Measurements from ENCODE around the gene IGLON5. TPM values are rescaled to one million over a fixed set of nuclear protein-coding genes. Genes with fewer than 3 reads are reported as not detected.

The IGLON5 gene
- total and polyA plus RNA-seq, 12 donors = 0.13 to 3.4 (median 1.2) TPM; not detected in 2

DNA sequence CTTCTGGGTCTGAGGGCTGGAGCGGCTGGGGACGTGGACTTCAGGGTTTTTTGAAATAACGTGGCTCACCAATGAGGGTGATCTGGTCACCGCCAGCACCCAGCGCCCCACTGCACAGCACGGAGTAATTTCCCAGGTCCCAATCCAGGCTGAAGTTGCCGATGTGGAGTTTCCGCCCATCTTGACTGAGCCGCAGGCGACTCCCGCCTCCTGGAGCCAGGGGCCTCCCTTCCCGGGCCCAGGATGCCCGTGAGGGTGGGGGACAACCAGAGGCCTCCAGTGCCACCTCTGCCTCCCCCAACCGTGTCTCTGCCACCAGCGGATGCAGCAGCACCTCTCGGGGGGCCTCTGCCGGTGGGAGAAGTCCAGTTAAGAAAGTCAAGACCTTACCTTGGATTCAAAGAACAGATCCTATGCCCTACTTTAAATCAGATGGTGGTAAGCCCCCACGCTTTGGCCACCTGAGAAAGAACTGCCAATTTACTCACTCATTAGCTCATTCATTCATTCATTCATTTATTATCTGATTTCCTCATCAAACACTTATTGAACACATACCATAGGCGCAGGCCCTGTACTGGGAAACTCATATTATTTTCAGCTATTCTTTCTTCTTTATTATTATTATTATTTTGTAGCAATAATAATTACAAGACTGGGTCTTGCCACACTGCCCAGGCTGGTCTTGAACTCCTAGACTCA is 26.6 kb downstream of the IGLON5 start:
- no peaks in the 10 kb centered on the region for H3K9me3 ChIP-seq (replicated peaks in 1 of 3)
- no peak for DNase-seq
- H3K36me3 ChIP-seq (replicated peaks in 1 of 2) = no peaks in the 10 kb centered on the region
- WGBS, 4 donors = 82 to 93% (median 86%) methylated on average over 9 to 19 of the region's 19 CpGs
- intact Hi-C loops (cut with DNase I) = loop anchor here in 1 of 2 donors (10.0 kb wide), 2 partner anchors 67 to 317 kb away; no protein-coding TSS in a partner anchor
- H3K27me3 ChIP-seq = no peaks in the 10 kb centered on the region
- H3K4me1 ChIP-seq (replicated peaks in 1 of 2) = peaks cover 7 to 14% of the 10 kb centered on the region in 2 donors
- TF ChIP-seq POLR2A (IDR thresholded peaks at IDR 0.05) = no peak
- TF ChIP-seq, protein P1, sequence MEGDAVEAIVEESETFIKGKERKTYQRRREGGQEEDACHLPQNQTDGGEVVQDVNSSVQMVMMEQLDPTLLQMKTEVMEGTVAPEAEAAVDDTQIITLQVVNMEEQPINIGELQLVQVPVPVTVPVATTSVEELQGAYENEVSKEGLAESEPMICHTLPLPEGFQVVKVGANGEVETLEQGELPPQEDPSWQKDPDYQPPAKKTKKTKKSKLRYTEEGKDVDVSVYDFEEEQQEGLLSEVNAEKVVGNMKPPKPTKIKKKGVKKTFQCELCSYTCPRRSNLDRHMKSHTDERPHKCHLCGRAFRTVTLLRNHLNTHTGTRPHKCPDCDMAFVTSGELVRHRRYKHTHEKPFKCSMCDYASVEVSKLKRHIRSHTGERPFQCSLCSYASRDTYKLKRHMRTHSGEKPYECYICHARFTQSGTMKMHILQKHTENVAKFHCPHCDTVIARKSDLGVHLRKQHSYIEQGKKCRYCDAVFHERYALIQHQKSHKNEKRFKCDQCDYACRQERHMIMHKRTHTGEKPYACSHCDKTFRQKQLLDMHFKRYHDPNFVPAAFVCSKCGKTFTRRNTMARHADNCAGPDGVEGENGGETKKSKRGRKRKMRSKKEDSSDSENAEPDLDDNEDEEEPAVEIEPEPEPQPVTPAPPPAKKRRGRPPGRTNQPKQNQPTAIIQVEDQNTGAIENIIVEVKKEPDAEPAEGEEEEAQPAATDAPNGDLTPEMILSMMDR (IDR thresholded peaks at IDR 0.05) = no peak
- H3K4me3 ChIP-seq = no peak overlapping the region
- no peak overlapping the region for H3K27ac ChIP-seq

DNA sequence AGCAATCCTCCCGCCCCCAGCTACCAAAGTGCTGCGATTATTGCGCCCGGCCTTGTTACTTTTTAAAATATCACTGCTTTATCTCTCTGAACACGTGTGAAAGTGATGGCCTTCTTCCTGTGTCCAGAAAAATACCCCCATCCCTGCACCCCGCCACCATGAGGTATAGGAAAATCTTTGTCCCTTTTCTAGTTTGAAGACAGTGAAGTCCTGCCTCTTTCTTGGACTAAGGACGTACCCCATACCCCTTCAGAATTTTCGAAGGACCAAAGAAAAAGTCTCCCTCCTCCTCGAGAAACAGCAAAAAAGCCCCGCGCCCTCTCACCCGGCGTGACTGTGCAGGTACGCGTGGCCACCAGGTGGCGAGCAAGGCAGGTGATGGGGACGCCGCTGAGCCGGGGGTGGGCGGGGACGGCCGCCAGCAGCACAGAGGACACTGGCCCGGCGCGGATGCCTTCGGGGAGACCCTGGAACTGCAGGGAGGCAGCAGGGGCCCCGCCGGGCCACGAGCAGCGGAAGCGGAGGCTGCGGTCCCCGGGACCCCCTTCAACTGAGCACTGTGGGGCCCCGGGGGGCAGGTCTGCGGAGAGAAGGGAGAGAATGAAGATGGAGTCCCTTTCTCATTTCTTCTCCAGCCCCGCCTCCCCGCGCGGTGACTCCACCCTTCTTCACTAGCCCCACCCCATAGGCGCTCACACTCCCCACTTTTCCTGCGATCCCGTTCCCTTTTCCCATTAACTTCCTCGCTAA is 27.3 kb downstream of the IGLON5 start:
- Histone ChIP-seq H3K9me3 (replicated peaks in 1 of 3) (no peaks in the 10 kb centered on the region), H3K27me3 (no peaks in the 10 kb centered on the region), H3K4me3 (peak overlapping the region in 2 of 4 donors; percentile 44 to 75), H3K4me1 (replicated peaks in 1 of 2) (peaks cover 7 to 14% of the 10 kb centered on the region in 2 donors), H3K36me3 (replicated peaks in 1 of 2) (no peaks in the 10 kb centered on the region), H3K27ac (peak overlapping the region in 4 of 5 donors; percentile 13 to 87 (median 44))
- peak; percentile 80 to 90 (median 86) for DNase-seq
- intact Hi-C loops (cut with DNase I) = loop anchor here in 1 of 2 donors (10.0 kb wide), 2 partner anchors 66 to 316 kb away; no protein-coding TSS in a partner anchor
- TF ChIP-seq, protein P1 (IDR thresholded peaks at IDR 0.05) = peak; percentile 74 to 94 (median 82)
- no peak for TF ChIP-seq POLR2A (IDR thresholded peaks at IDR 0.05)
- WGBS, 4 donors = 4 to 6% (median 5%) methylated on average over 24 to 43 of the region's 43 CpGs

DNA sequence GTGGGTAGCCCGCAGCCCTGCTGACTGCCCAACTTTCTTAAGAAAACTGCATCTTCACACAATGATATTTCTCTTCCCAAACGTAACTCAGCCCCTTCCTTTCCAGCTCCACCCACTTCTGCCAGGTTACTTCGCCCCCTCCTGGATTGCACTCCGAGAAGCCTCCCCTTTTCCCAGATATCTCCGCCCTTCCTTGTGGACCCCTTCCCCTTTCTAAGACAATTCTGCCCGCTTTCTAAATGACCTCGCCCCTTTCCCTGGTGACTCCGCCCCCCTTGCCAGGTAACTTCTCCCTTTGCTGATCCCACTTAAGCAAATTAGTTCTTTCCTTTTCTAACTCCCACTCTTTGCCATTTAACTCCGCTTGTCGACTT is 27.9 kb downstream of the IGLON5 start:
- Histone ChIP-seq H3K4me3 (peak overlapping the region in 2 of 4 donors; percentile 44 to 75), H3K27ac (peak overlapping the region in 4 of 5 donors; percentile 13 to 87 (median 44)), H3K36me3 (replicated peaks in 1 of 2) (no peaks in the 10 kb centered on the region), H3K9me3 (replicated peaks in 1 of 3) (no peaks in the 10 kb centered on the region), H3K4me1 (replicated peaks in 1 of 2) (peaks cover 7 to 14% of the 10 kb centered on the region in 2 donors), H3K27me3 (no peaks in the 10 kb centered on the region)
- peak in 1 of 7 donors; percentile 21 for DNase-seq
- TF ChIP-seq POLR2A (IDR thresholded peaks at IDR 0.05) = no peak
- TF ChIP-seq, protein P1 (IDR thresholded peaks at IDR 0.05) = no peak
- intact Hi-C loops (cut with DNase I) = loop anchor here in 1 of 2 donors (10.0 kb wide), 2 partner anchors 66 to 316 kb away; no protein-coding TSS in a partner anchor
- WGBS, 4 donors = 1% methylated on average over 10 of the region's 10 CpGs
